ENCODE results near the gene BGN.

DNA sequence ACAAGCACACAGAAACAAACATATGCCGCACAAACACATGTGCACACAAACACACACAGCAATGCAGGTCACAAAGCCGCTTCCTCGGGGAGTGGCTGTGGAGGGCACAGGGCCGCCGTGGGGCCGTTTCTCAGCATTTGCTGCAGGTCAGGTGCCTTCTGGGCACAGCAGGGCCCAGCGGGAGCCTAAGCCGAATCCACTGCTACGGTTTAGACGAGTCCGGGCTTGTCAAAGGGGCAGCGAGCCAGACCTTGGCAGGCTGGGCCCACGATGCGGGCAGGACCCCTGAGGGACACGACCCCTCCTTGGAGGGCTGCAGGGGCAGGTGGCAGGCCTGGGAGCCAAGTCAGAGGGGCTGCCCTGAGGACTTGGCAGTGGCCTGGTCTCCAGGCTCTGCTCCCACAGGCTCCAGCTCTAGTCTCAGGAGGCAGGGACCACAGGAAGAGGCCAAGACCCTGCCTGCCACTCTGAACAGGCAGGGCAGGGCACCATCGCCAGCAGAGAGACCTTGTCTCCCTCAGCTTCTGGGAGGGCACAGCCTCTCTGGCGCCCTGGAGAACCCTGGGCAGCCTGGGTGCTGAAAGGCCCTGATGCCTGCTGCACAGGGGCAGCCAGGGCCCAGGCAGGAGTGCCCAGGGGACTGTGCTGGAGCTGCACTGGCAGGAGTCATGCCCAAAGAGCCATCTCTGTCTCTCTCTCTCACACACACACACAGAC is 17.2 kb downstream of the BGN start:
- TF ChIP-seq, protein P1, sequence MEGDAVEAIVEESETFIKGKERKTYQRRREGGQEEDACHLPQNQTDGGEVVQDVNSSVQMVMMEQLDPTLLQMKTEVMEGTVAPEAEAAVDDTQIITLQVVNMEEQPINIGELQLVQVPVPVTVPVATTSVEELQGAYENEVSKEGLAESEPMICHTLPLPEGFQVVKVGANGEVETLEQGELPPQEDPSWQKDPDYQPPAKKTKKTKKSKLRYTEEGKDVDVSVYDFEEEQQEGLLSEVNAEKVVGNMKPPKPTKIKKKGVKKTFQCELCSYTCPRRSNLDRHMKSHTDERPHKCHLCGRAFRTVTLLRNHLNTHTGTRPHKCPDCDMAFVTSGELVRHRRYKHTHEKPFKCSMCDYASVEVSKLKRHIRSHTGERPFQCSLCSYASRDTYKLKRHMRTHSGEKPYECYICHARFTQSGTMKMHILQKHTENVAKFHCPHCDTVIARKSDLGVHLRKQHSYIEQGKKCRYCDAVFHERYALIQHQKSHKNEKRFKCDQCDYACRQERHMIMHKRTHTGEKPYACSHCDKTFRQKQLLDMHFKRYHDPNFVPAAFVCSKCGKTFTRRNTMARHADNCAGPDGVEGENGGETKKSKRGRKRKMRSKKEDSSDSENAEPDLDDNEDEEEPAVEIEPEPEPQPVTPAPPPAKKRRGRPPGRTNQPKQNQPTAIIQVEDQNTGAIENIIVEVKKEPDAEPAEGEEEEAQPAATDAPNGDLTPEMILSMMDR (conservative IDR thresholded peaks at IDR 0.05), result no peak
- TF ChIP-seq EZH2 (IDR thresholded peaks at IDR 0.05; ENCODE audit: low read depth), result no peak
